Mesendoderm (in vitro differentiated cells): ENCODE measurements around the gene TOGARAM2.

Source experiments
- DNase-seq: peaks from one replicate; pipeline ENCODE4 v3.0.0; 2013
- H2AK5ac ChIP-seq: 2 replicates; pipeline ENCODE4 v1.6.1; 2013; ENCODE audit warnings: low read length, inconsistent platforms
- H2BK120ac ChIP-seq: 2 replicates; pipeline ENCODE4 v1.6.1; 2013; ENCODE audit warnings: low read depth, mild to moderate bottlenecking, low read length, moderate library complexity, mixed read lengths
- H2BK15ac ChIP-seq: replicated peaks from 2 replicates; pipeline ENCODE4 v1.6.1; 2013; ENCODE audit warnings: low read depth, mild to moderate bottlenecking, moderate library complexity
- H2BK5ac ChIP-seq: 2 replicates; pipeline ENCODE4 v1.6.1; 2013; ENCODE audit warnings: low read length, inconsistent platforms
- H3K18ac ChIP-seq: 2 replicates; pipeline ENCODE4 v1.6.1; 2013; ENCODE audit warnings: mild to moderate bottlenecking, low read length, mixed read lengths
- H3K23ac ChIP-seq: one replicate; pipeline ENCODE4 v1.6.1; 2013; ENCODE audit warnings: low read length
- H3K27ac ChIP-seq: 2 replicates; pipeline ENCODE4 v1.5.1; 2013; ENCODE audit warnings: low read depth, mild to moderate bottlenecking, inconsistent platforms, low read length, moderate library complexity
- H3K27me3 ChIP-seq: 2 replicates; pipeline ENCODE4 v1.6.1; 2013; ENCODE audit warnings: low read length, control low read depth, mild to moderate bottlenecking, inconsistent platforms; ENCODE audit not compliant: insufficient read depth, poor library complexity
- H3K36me3 ChIP-seq: 2 replicates; pipeline ENCODE4 v1.6.1; 2013; ENCODE audit warnings: low read length, inconsistent platforms; ENCODE audit not compliant: control insufficient read depth, insufficient read depth
- H3K4ac ChIP-seq: one replicate; pipeline ENCODE4 v1.6.1; 2013; ENCODE audit warnings: low read depth, mild to moderate bottlenecking, low read length, moderate library complexity
- H3K4me1 ChIP-seq: 2 replicates; pipeline ENCODE4 v1.6.1; 2013; ENCODE audit warnings: low read depth, low read length, inconsistent platforms; ENCODE audit not compliant: control insufficient read depth
- H3K4me2 ChIP-seq: 2 replicates; pipeline ENCODE4 v1.6.1; 2013; ENCODE audit warnings: low read length
- H3K4me3 ChIP-seq: 2 replicates; pipeline ENCODE4 v1.5.1; 2013; ENCODE audit warnings: mild to moderate bottlenecking, low read length
- H3K56ac ChIP-seq: one replicate; pipeline ENCODE4 v1.6.1; 2013; ENCODE audit warnings: low read length
- H3K79me1 ChIP-seq: 2 replicates; pipeline ENCODE4 v1.6.1; 2013; ENCODE audit warnings: low read length, inconsistent platforms
- H3K79me2 ChIP-seq: 2 replicates; pipeline ENCODE4 v1.6.1; 2013; ENCODE audit warnings: mild to moderate bottlenecking, low read length; ENCODE audit not compliant: control insufficient read depth, insufficient read depth
- H3K9ac ChIP-seq: 2 replicates; pipeline ENCODE4 v1.6.1; 2013; ENCODE audit warnings: low read length, inconsistent platforms
- H4K5ac ChIP-seq: one replicate; pipeline ENCODE4 v1.6.1; 2013; ENCODE audit warnings: low read length
- H4K8ac ChIP-seq: one replicate; pipeline ENCODE4 v1.6.1; 2013; ENCODE audit warnings: low read depth, mild to moderate bottlenecking, control low read depth, low read length, moderate library complexity
- WGBS: extraction: QIAGEN DNeasy Blood & Tissue Kit; methylation state at CpG from one replicate; pipeline ENCODE4 v1.1.7; 2013; ENCODE audit warnings: low lambda C conversion rate, missing lambda C conversion rate; ENCODE audit not compliant: insufficient coverage; ENCODE audit errors: extremely low coverage; 5-methylcytosine and 5-hydroxymethylcytosine counted together

TOGARAM2 gene

GRCh38 chr2:29011418-29012060 is 30.4 kb downstream of the TOGARAM2 start:
- no peak overlapping the region for H3K27ac ChIP-seq
- no CpG with 5 or more reads among the region's 19 CpGs for WGBS
- no peak for DNase-seq

DNA sequence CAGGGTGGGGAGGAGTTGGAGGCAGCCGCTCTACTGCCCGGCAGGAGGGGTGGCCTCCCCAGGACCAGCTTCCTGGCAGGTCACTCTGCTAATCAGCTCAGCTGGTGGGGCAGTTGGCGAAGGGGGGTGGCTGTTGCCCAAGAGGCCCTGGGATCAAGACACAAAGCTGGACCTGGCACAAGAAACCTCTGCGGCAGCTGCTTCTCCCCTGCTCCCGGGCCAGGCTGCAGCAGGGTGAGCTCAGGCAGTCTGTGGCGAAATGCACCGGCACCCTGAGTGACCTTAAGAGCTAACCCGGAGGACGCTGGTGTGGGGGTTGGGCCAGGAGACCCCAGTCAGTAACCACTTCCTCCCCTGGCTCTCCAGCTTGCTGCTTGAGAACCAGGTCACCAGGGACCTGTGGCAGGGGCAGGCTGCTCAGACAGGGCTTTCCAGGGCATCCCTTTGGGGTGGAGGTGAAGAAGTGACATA is 31.1 kb downstream of the TOGARAM2 start:
- H3K27me3 ChIP-seq = no peaks in the 10 kb centered on the region
- H3K9ac ChIP-seq = no peak overlapping the region
- H2BK5ac ChIP-seq = no peak overlapping the region
- WGBS = no CpG with 5 or more reads among the region's 9 CpGs
- H3K4me1 ChIP-seq = peaks cover 2% of the 10 kb centered on the region
- no peaks in the 10 kb centered on the region for H3K79me2 ChIP-seq
- no peak overlapping the region for H4K8ac ChIP-seq
- no peak overlapping the region for H3K23ac ChIP-seq
- H4K5ac ChIP-seq = no peak overlapping the region
- H2BK120ac ChIP-seq = no peak overlapping the region
- no peak overlapping the region for H2AK5ac ChIP-seq
- H3K4ac ChIP-seq = no peak overlapping the region
- H3K18ac ChIP-seq = no peak overlapping the region
- H3K56ac ChIP-seq = no peak overlapping the region
- no peak overlapping the region for H3K4me3 ChIP-seq
- DNase-seq = no peak
- H3K79me1 ChIP-seq = no peaks in the 10 kb centered on the region
- no peaks in the 10 kb centered on the region for H3K36me3 ChIP-seq
- H3K27ac ChIP-seq = no peak overlapping the region
- H3K4me2 ChIP-seq = no peak overlapping the region
- no peak overlapping the region for H2BK15ac ChIP-seq

More at GRCh38 chr2:29011418-29012060, 30.4 kb downstream of the TOGARAM2 start:
- Histone ChIP-seq H4K8ac (no peak overlapping the region), H3K18ac (no peak overlapping the region), H3K27me3 (no peaks in the 10 kb centered on the region), H4K5ac (no peak overlapping the region), H3K79me1 (no peaks in the 10 kb centered on the region), H2BK5ac (no peak overlapping the region), H3K56ac (peak overlapping the region; percentile 34), H3K4me2 (no peak overlapping the region), H3K79me2 (no peaks in the 10 kb centered on the region), H3K4me3 (no peak overlapping the region), H3K4me1 (peaks cover 2% of the 10 kb centered on the region), H3K9ac (no peak overlapping the region), H2BK120ac (no peak overlapping the region), H2BK15ac (no peak overlapping the region), H3K23ac (no peak overlapping the region), H2AK5ac (no peak overlapping the region), H3K4ac (no peak overlapping the region), H3K36me3 (no peaks in the 10 kb centered on the region)

- no peak overlapping the region for H2BK15ac ChIP-seq
- H2BK5ac ChIP-seq = no peak overlapping the region
- no peak overlapping the region for H2BK120ac ChIP-seq
- H3K9ac ChIP-seq = no peak overlapping the region
- no CpG with 5 or more reads among the region's 11 CpGs for WGBS
- no peak overlapping the region for H3K4me2 ChIP-seq
- H3K79me2 ChIP-seq = no peaks in the 10 kb centered on the region
- no peak overlapping the region for H4K5ac ChIP-seq
- no peak overlapping the region for H4K8ac ChIP-seq
- no peak overlapping the region for H3K27ac ChIP-seq
- H3K36me3 ChIP-seq = no peaks in the 10 kb centered on the region
- peaks cover 2% of the 10 kb centered on the region for H3K4me1 ChIP-seq
- H2AK5ac ChIP-seq = no peak overlapping the region
- H3K18ac ChIP-seq = no peak overlapping the region
- DNase-seq = no peak
- H3K56ac ChIP-seq = no peak overlapping the region
- H3K4ac ChIP-seq = no peak overlapping the region
- no peaks in the 10 kb centered on the region for H3K27me3 ChIP-seq
- no peak overlapping the region for H3K23ac ChIP-seq
- no peaks in the 10 kb centered on the region for H3K79me1 ChIP-seq
- H3K4me3 ChIP-seq = no peak overlapping the region
These were observed 32.1 kb downstream of the TOGARAM2 start for GRCh38 chr2:29013057-29013780.

DNA sequence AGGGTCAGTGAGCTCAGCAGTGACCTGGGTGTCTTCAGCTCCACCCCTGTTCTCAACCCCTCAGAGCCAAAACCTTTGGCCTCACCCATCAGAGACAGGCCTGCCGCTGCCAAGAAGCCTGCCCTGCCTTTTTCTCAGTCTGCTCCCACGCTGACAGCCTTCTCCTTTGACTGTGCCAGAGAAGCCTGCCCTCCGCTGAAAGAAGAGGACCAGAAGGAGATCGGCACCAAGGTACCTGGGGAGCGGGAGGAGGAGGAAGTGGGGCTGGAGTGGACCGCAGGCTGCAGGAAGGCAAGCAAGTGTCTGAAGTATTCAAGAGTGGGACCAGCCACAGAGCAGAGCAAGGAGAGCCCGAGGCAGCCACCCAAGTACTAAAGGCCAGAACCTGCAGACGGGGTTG is 33.2 kb downstream of the TOGARAM2 start:
- Histone ChIP-seq H3K4me2 (no peak overlapping the region), H3K4me1 (peaks cover 2% of the 10 kb centered on the region), H3K27ac (no peak overlapping the region), H3K4me3 (no peak overlapping the region), H2AK5ac (no peak overlapping the region), H3K9ac (no peak overlapping the region), H2BK5ac (no peak overlapping the region), H3K18ac (no peak overlapping the region), H3K27me3 (no peaks in the 10 kb centered on the region), H3K36me3 (no peaks in the 10 kb centered on the region), H2BK120ac (no peak overlapping the region), H4K5ac (no peak overlapping the region), H3K4ac (no peak overlapping the region), H3K23ac (no peak overlapping the region), H3K56ac (no peak overlapping the region), H2BK15ac (no peak overlapping the region), H4K8ac (no peak overlapping the region), H3K79me1 (no peaks in the 10 kb centered on the region), H3K79me2 (no peaks in the 10 kb centered on the region)
- no peak for DNase-seq
- WGBS = no CpG with 5 or more reads among the region's 8 CpGs

- Histone ChIP-seq H3K4ac (no peak overlapping the region), H3K79me1 (no peaks in the 10 kb centered on the region), H3K56ac (no peak overlapping the region), H3K9ac (no peak overlapping the region), H4K8ac (no peak overlapping the region), H3K4me3 (no peak overlapping the region), H2BK15ac (no peak overlapping the region), H3K36me3 (no peaks in the 10 kb centered on the region), H3K27me3 (no peaks in the 10 kb centered on the region), H3K4me1 (peaks cover 2% of the 10 kb centered on the region), H3K79me2 (no peaks in the 10 kb centered on the region), H2AK5ac (no peak overlapping the region), H3K27ac (no peak overlapping the region), H3K18ac (no peak overlapping the region), H2BK120ac (no peak overlapping the region), H4K5ac (no peak overlapping the region), H3K23ac (no peak overlapping the region), H2BK5ac (no peak overlapping the region), H3K4me2 (no peak overlapping the region)
- no peak for DNase-seq
- WGBS = no CpG with 5 or more reads among the region's 13 CpGs
These were observed 33.8 kb downstream of the TOGARAM2 start for GRCh38 chr2:29014811-29015421.
